MM.1S (cell line): ENCODE data around the gene PDGFRB.

Source experiments
- DNase-seq: peaks from one replicate; pipeline ENCODE4 v3.0.0-alpha.2; 2015
- H2AFZ ChIP-seq: fragments of 300-600 bp; sonication (generic); 2 replicates; pipeline ENCODE4 v1.6.0; 2016; ENCODE audit warnings: antibody characterized with exemption, low read length
- H3F3A ChIP-seq: fragments of 300-600 bp; sonication (generic); 2 replicates; pipeline ENCODE4 v1.6.1; 2016; ENCODE audit warnings: mild to moderate bottlenecking, antibody characterized with exemption, low read length, moderate library complexity, mixed read lengths; ENCODE audit not compliant: insufficient read depth
- H3K27ac ChIP-seq: fragments of 300-600 bp; sonication (generic); 2 replicates; pipeline ENCODE4 v1.5.1; 2016; ENCODE audit warnings: mild to moderate bottlenecking, low read length
- H3K27me3 ChIP-seq: fragments of 300-600 bp; sonication (generic); replicated peaks from 2 replicates; pipeline ENCODE4 v1.6.0; 2016; ENCODE audit warnings: low read length; ENCODE audit not compliant: insufficient read depth
- H3K36me3 ChIP-seq: fragments of 300-600 bp; sonication (generic); replicated peaks from 2 replicates; pipeline ENCODE4 v1.6.1; 2016; ENCODE audit warnings: mild to moderate bottlenecking, low read length, mixed read lengths; ENCODE audit not compliant: insufficient read depth
- H3K4me1 ChIP-seq: fragments of 300-600 bp; sonication (generic); 2 replicates; pipeline ENCODE4 v1.6.1; 2016; ENCODE audit warnings: low read length, mixed read lengths
- H3K4me2 ChIP-seq: fragments of 300-600 bp; sonication (generic); 2 replicates; pipeline ENCODE4 v1.6.0; 2016; ENCODE audit warnings: low read depth, low read length
- H3K4me3 ChIP-seq: fragments of 300-600 bp; sonication (generic); 2 replicates; pipeline ENCODE4 v1.5.1; 2016; ENCODE audit warnings: low read length, mixed read lengths
- H3K79me2 ChIP-seq: fragments of 300-600 bp; sonication (generic); 2 replicates; pipeline ENCODE4 v1.6.1; 2016; ENCODE audit warnings: mixed run types, low read length, mixed read lengths
- H3K9ac ChIP-seq: fragments of 300-600 bp; sonication (generic); 2 replicates; pipeline ENCODE4 v1.6.1; 2016; ENCODE audit warnings: low read length, mixed read lengths
- H3K9me2 ChIP-seq: fragments of 300-600 bp; sonication (generic); replicated peaks from 2 replicates; pipeline ENCODE4 v1.6.1; 2016; ENCODE audit warnings: mild to moderate bottlenecking, low read length, mixed read lengths; ENCODE audit not compliant: insufficient read depth
- H3K9me3 ChIP-seq: fragments of 300-600 bp; sonication (generic); replicated peaks from 2 replicates; pipeline ENCODE4 v1.6.1; 2016; ENCODE audit warnings: mild to moderate bottlenecking, low read length, mixed read lengths; ENCODE audit not compliant: insufficient read depth
- H4K20me1 ChIP-seq: fragments of 300-600 bp; sonication (generic); 2 replicates; pipeline ENCODE4 v1.6.1; 2016; ENCODE audit warnings: mild to moderate bottlenecking, low read length, moderate library complexity, mixed read lengths; ENCODE audit not compliant: insufficient read depth
- CTCF ChIP-seq: fragments of 300-600 bp; sonication (generic); IDR thresholded peaks from 2 replicates; pipeline ENCODE4 v1.5.1; 2016; ENCODE audit warnings: antibody characterized with exemption, low read length, mixed read lengths
- EZH2 ChIP-seq: fragments of 300-600 bp; sonication (generic); optimal IDR thresholded peaks from 2 replicates; pipeline ENCODE3; 2017; ENCODE audit warnings: low read depth, mild to moderate bottlenecking, antibody characterized with exemption, low read length, mixed read lengths
- EZH2phosphoT487 ChIP-seq: fragments of 300-600 bp; sonication (generic); IDR thresholded peaks from 2 replicates; pipeline ENCODE4 v1.6.1; 2018; ENCODE audit warnings: antibody characterized with exemption, low read length

Gene PDGFRB

GRCh38 chr5:150073086-150073625, 82.5 kb downstream of the PDGFRB start:
- TF ChIP-seq EZH2phosphoT487 (no peak), CTCF (no peak), EZH2 (no peak)
- Histone ChIP-seq H2AFZ (no peak overlapping the region), H3K4me1 (no peaks in the 10 kb centered on the region), H3K79me2 (no peaks in the 10 kb centered on the region), H3K9me3 (no peaks in the 10 kb centered on the region), H4K20me1 (no peaks in the 10 kb centered on the region), H3F3A (no peaks in the 10 kb centered on the region), H3K27me3 (no peaks in the 10 kb centered on the region), H3K4me3 (no peak overlapping the region), H3K9ac (no peak overlapping the region), H3K9me2 (no peaks in the 10 kb centered on the region), H3K4me2 (no peak overlapping the region), H3K36me3 (no peaks in the 10 kb centered on the region), H3K27ac (no peak overlapping the region)
- DNase-seq = no peak

- H3K79me2 ChIP-seq = no peaks in the 10 kb centered on the region
- no peaks in the 10 kb centered on the region for H3K4me1 ChIP-seq
- H3K36me3 ChIP-seq = no peaks in the 10 kb centered on the region
- no peaks in the 10 kb centered on the region for H3K9me2 ChIP-seq
- no peaks in the 10 kb centered on the region for H3K27me3 ChIP-seq
- H3K4me3 ChIP-seq = no peak overlapping the region
- no peaks in the 10 kb centered on the region for H3K9me3 ChIP-seq
- H3K4me2 ChIP-seq = no peak overlapping the region
- no peaks in the 10 kb centered on the region for H4K20me1 ChIP-seq
- no peak overlapping the region for H2AFZ ChIP-seq
- TF ChIP-seq CTCF (no peak), EZH2phosphoT487 (no peak), EZH2 (no peak)
- no peak overlapping the region for H3K9ac ChIP-seq
- H3F3A ChIP-seq = no peaks in the 10 kb centered on the region
- no peak for DNase-seq
- H3K27ac ChIP-seq = no peak overlapping the region
These were observed 84.8 kb downstream of the PDGFRB start for GRCh38 chr5:150070821-150071220.

- no peak for DNase-seq
- Histone ChIP-seq H4K20me1 (no peaks in the 10 kb centered on the region), H3K27ac (no peak overlapping the region)
These were observed 85.7 kb downstream of the PDGFRB start for GRCh38 chr5:150069672-150070627.

More at GRCh38 chr5:150069672-150070627, 85.7 kb downstream of the PDGFRB start:
- Histone ChIP-seq H3K27me3 (no peaks in the 10 kb centered on the region), H3K9ac (no peak overlapping the region), H3K4me1 (peaks cover 3% of the 10 kb centered on the region; the same call in 1 of the 2 replicates), H2AFZ (no peak overlapping the region), H3F3A (no peaks in the 10 kb centered on the region), H3K4me2 (no peak overlapping the region), H3K79me2 (no peaks in the 10 kb centered on the region), H3K9me3 (no peaks in the 10 kb centered on the region), H3K4me3 (no peak overlapping the region), H3K9me2 (no peaks in the 10 kb centered on the region), H3K36me3 (no peaks in the 10 kb centered on the region)
- TF ChIP-seq EZH2 = no peak
- no peak for TF ChIP-seq CTCF
- no peak for TF ChIP-seq EZH2phosphoT487
